HG03354 (cell line): ENCODE data around the gene FILIP1L.

Experiments used
- ATAC-seq: cut with Tn5 transposase; IDR thresholded peaks from one replicate; pipeline ENCODE4 v1.9.1; 2021; ENCODE audit warnings: mild to moderate bottlenecking; ENCODE audit not compliant: unreplicated experiment, poor library complexity, severe bottlenecking

Gene FILIP1L

GRCh38 chr3:99940350-99940749 is 174.0 kb downstream of the FILIP1L start:
- ATAC-seq = no peak

GRCh38 chr3:99939876-99940275 is 174.4 kb downstream of the FILIP1L start:
- no peak for ATAC-seq

GRCh38 chr3:99938270-99938911 is 175.9 kb downstream of the FILIP1L start:
- ATAC-seq = peak; percentile 52

- ATAC-seq = no peak
Observed at GRCh38 chr3:99934975-99935797, 179.1 kb downstream of the FILIP1L start.

GRCh38 chr3:99933971-99934750 is 180.1 kb downstream of the FILIP1L start:
- ATAC-seq = no peak

- ATAC-seq = no peak
Observed at GRCh38 chr3:99931059-99931458, 183.2 kb downstream of the FILIP1L start.

- ATAC-seq = no peak
Observed at GRCh38 chr3:99929745-99930139, 184.6 kb downstream of the FILIP1L start.

GRCh38 chr3:99928771-99929744 is 185.2 kb downstream of the FILIP1L start:
- ATAC-seq = no peak

GRCh38 chr3:99927671-99928457 is 186.4 kb downstream of the FILIP1L start:
- ATAC-seq = no peak

- no peak for ATAC-seq
Observed at GRCh38 chr3:99925584-99926230, 188.6 kb downstream of the FILIP1L start.

- no peak for ATAC-seq
Observed at GRCh38 chr3:99923873-99924272, 190.4 kb downstream of the FILIP1L start.

- no peak for ATAC-seq
Observed at GRCh38 chr3:99921986-99922385, 192.3 kb downstream of the FILIP1L start.

GRCh38 chr3:99921377-99921695 is 193.0 kb downstream of the FILIP1L start:
- ATAC-seq = no peak

GRCh38 chr3:99920481-99921376 is 193.6 kb downstream of the FILIP1L start:
- peak; percentile 77 for ATAC-seq

- no peak for ATAC-seq
Observed at GRCh38 chr3:99919694-99920093, 194.6 kb downstream of the FILIP1L start.

- ATAC-seq = no peak
Observed at GRCh38 chr3:99918715-99919114, 195.6 kb downstream of the FILIP1L start.

- ATAC-seq = no peak
Observed at GRCh38 chr3:99915906-99916432, 198.3 kb downstream of the FILIP1L start.
